ENCODE data around the gene PRKAG2.

- no peak for TF ChIP-seq CTCF (IDR thresholded peaks at IDR 0.05; ENCODE audit: low read length)
- no peak for TF ChIP-seq EZH2 (IDR thresholded peaks at IDR 0.05; ENCODE audit: borderline replicate concordance, low read length)
Measured at GRCh38 chr7:151611041-151611440, 265.9 kb downstream of the PRKAG2 start.

All from OCI-LY1 (cell line).